Measurements from ENCODE around the gene GNGT2.

GNGT2 gene

DNA sequence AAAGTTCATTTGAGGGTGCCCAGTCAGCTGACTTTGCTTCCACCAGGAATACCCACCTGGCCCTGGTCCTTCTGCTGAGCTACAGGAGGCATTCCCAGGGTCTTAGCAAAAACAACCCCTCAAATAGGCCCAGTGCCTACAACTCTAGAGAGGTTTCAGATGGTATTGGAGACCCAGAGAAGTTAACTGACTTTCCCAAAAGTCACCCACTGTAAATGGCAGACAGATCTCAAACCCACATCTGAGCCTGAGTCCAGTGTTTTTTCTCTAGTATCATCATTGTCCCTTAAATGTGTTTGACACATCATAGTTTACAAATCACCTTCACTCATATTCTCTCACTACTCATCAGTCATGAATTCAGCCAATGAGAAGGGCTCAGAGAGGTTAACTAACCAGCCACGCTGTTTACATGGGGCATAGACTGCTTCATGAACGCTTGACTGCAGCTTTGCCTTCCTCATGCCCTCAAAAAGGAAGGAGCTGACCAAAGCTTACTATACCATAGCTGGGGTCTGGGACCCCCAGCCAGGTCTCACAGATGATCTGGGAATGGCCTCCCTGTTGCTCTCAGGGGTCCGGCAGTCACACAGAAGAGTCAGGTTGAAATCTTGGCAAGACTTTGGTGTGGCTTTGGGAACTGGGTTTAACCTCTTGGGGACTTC, 16.5 kb upstream of the GNGT2 start:
- Histone ChIP-seq H3K4me1 (no peaks in the 10 kb centered on the region), H3K36me3 (no peaks in the 10 kb centered on the region), H3K9me3 (no peaks in the 10 kb centered on the region)

DNA sequence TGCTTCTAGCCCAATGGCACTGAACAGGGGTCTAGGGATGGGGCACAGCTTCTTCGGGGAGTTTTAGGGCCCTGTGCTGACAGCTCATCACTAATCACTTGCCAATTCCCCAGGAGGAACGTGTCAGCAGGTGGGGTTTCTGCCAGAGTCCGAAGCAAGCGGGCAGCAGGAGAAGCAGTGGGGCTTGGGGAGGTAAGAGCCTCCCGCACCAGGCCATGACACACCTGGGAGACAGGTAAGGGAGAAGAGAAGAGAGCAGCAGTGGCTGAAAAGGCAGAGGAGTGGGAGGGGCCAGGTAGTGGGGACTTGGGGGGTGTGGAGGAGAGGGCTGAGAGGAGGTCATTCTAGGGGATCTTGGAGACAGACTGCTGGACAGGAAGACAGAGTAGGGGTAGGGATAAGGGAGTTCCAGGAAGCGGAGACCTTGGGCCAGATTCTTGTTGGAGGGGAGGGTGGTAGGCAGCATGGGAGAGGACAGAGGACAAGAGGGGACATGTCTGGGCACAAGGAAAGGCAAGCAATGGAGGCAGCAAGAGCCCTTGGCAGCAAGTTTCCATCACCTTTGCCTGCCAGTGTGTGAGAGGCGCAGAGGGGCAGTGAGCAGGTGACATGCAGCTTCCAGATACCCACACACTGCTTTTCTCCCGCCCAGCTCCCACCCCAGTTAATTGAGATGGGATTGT, 15.3 kb upstream of the GNGT2 start:
- no peak for DNase-seq
- no peak overlapping the region for H3K4me3 ChIP-seq (ENCODE audit: low read depth, low read length)
- H3K9me3 ChIP-seq: no peaks in the 10 kb centered on the region
- peaks cover 69% of the 10 kb centered on the region for H3K27me3 ChIP-seq
- H3K36me3 ChIP-seq: no peaks in the 10 kb centered on the region
- H3K4me1 ChIP-seq: no peaks in the 10 kb centered on the region
- TF ChIP-seq, protein P1, sequence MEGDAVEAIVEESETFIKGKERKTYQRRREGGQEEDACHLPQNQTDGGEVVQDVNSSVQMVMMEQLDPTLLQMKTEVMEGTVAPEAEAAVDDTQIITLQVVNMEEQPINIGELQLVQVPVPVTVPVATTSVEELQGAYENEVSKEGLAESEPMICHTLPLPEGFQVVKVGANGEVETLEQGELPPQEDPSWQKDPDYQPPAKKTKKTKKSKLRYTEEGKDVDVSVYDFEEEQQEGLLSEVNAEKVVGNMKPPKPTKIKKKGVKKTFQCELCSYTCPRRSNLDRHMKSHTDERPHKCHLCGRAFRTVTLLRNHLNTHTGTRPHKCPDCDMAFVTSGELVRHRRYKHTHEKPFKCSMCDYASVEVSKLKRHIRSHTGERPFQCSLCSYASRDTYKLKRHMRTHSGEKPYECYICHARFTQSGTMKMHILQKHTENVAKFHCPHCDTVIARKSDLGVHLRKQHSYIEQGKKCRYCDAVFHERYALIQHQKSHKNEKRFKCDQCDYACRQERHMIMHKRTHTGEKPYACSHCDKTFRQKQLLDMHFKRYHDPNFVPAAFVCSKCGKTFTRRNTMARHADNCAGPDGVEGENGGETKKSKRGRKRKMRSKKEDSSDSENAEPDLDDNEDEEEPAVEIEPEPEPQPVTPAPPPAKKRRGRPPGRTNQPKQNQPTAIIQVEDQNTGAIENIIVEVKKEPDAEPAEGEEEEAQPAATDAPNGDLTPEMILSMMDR (IDR thresholded peaks at IDR 0.05; ENCODE audit: low read depth, low read length): no peak

More for the DNA sequence above, 16.5 kb upstream of the GNGT2 start:
- Histone ChIP-seq H3K4me3 (ENCODE audit: low read depth, low read length) (no peak overlapping the region), H3K27me3 (peaks cover 74% of the 10 kb centered on the region)
- TF ChIP-seq, protein P1 (IDR thresholded peaks at IDR 0.05; ENCODE audit: low read depth, low read length): no peak
- DNase-seq: no peak

DNA sequence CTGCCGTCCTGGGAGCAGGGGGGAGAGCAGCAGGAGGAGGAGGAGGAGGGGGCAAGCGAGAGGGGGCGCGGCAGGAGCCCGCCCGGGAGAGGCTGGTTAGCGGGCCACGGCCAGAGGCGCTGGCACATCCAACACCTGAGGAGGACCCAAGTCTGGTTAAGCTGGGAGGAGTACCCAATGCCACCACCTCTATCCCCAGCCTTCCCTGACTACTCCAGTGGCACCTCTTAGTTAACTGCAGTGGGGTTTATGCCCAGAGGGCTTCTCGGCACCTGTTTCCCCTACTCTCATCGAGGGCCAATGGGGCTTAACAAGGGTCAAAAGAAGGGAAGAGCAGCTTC, 14.6 kb upstream of the GNGT2 start:
- Histone ChIP-seq H3K9me3 (no peaks in the 10 kb centered on the region), H3K4me3 (ENCODE audit: low read depth, low read length) (no peak overlapping the region), H3K27me3 (peaks cover 65% of the 10 kb centered on the region), H3K4me1 (no peaks in the 10 kb centered on the region), H3K36me3 (no peaks in the 10 kb centered on the region)
- TF ChIP-seq, protein P1 (IDR thresholded peaks at IDR 0.05; ENCODE audit: low read depth, low read length): no peak
- no peak for DNase-seq

DNA sequence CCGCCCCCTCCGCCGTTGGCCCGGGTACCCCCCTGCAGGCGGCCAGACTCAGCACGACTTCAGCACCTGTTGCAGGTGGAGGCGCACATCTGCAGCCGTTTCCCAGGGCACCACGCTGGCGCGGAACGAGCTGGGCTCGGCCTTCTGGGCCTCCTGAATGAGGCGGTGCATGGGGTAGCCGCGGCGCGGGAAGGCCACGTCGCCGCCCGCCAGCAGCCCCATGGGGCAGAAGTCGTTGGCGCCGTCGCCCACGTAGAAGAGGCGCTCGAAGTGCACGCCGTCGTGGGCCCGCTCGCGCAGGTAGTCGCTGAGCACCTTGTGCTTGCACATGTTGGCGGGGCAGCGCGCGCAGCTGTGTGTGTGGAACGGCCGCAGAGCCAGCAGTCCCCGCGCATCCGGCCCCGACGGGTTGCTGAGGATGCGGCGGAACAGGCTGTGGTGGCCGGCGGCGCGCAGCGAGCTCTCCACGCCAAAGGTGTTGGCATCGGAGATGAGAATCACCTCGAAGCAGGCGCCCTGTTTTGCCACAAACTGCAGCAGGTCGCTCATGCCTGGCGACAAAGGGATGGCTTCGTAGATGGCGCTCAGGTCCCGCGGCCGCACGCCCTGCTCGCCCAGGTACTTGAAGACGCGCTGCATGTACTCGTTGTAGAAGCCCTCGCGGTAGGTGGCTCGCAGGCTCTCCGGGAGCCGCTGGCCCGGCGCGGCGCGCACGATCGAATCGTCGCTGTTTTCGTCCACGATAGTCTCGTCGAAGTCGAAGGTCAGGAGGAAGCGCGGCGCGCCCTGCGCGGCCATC, 14.0 kb upstream of the GNGT2 start:
- no peaks in the 10 kb centered on the region for H3K9me3 ChIP-seq
- TF ChIP-seq, protein P1 (IDR thresholded peaks at IDR 0.05; ENCODE audit: low read depth, low read length): no peak
- no peaks in the 10 kb centered on the region for H3K36me3 ChIP-seq
- H3K4me1 ChIP-seq: no peaks in the 10 kb centered on the region
- no peak overlapping the region for H3K4me3 ChIP-seq (ENCODE audit: low read depth, low read length)
- H3K27me3 ChIP-seq: peaks cover 61% of the 10 kb centered on the region
- no peak for DNase-seq

DNA sequence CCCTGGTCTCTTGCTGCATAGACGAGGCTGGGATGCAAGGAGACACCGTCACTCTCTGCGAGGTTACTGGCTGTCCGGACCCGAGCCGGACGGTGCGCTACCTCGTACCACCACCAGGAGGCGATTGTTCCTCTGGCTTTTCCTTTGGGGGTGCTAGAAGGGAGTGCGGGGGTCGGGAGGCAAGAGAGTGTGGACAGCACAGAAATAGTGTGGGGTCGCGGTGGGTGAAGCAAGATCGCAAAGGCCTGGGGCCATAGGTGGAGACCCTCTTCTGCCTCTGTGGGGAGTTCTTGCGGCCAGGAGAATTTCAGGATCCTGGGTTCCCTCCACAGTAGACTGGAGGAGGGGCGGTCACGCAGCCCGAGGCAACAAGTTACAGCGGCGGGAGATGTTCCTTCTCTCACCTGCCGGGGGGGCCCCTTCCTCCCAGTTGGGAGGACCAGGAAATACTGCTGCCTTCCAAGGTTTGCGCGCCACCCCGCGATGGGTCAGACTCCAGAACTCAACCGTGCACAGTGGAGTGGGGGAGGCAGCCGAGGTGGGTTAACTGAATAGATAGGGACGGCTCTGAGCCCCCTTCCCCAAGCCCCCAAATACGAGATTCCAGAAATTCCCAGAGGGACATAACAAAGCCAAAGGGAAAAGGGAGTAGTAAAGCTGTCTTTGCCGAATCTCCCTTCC, 13.3 kb upstream of the GNGT2 start:
- Histone ChIP-seq H3K4me3 (ENCODE audit: low read depth, low read length) (no peak overlapping the region), H3K36me3 (no peaks in the 10 kb centered on the region), H3K27me3 (peaks cover 55% of the 10 kb centered on the region), H3K9me3 (no peaks in the 10 kb centered on the region), H3K4me1 (no peaks in the 10 kb centered on the region)
- DNase-seq: peak; percentile 62
- TF ChIP-seq, protein P1 (IDR thresholded peaks at IDR 0.05; ENCODE audit: low read depth, low read length): peak; percentile 84
